B cell (primary cell): ENCODE measurements around the gene BCL7C. TPM values are rescaled to one million over a fixed set of nuclear protein-coding genes. Genes with fewer than 3 reads are reported as not detected.

Experiments
- ATAC-seq: fragments of 200-7000 bp; cut with Tn5 transposase; one replicate; pipeline ENCODE4 v1.10.0; 2021; ENCODE audit warnings: low read depth, mild to moderate bottlenecking, moderate number of reproducible peaks, moderate library complexity
- CTCF ChIA-PET: fragments of 350-600 bp; sonication (Branson Sonifier 250); formaldehyde crosslinking; loops from one replicate; lab custom pipeline; 2021; ENCODE audit warnings: antibody characterized with exemption, inconsistent platforms; lab: Charles Lee
- POLR2A ChIA-PET: fragments of 350-600 bp; sonication (Branson Sonifier 250); formaldehyde crosslinking; loops from one replicate; lab custom pipeline; 2021; ENCODE audit warnings: antibody characterized with exemption; lab: Charles Lee
- DNase-seq: peaks from one replicate; pipeline ENCODE4 v3.0.0; 2013
- H2AFZ ChIP-seq: 2 replicates; pipeline ENCODE4 v1.6.1; 2012; ENCODE audit warnings: mild to moderate bottlenecking, low read depth, low read length; ENCODE audit not compliant: insufficient read depth, poor library complexity, severe bottlenecking
- H3K27ac ChIP-seq, 2 donors: 1 replicate in 1 of 2; 2 replicates in 1 of 2; pipeline ENCODE4 v1.5.1; 2012 to 2013; ENCODE audit warnings: low read length in 2 of 2, mild to moderate bottlenecking in 2 of 2, moderate library complexity in 1 of 2
- H3K27me3 ChIP-seq, 4 experiments: fragments of 200-600 bp in 1 of 4; sonication (generic) in 1 of 4; replicated peaks in 1 of 4; 1 replicate in 2 of 4; 2 replicates in 2 of 4; pipeline versions ENCODE4 v1.6.1 to v1.7.0; 2013 to 2016; ENCODE audit warnings: low read length in 3 of 4, mild to moderate bottlenecking in 2 of 4, mixed read lengths in 1 of 4, moderate library complexity in 1 of 4; ENCODE audit not compliant: insufficient read depth in 4 of 4, control insufficient read depth in 3 of 4; ENCODE audit errors: control extremely low read depth in 1 of 4
- H3K36me3 ChIP-seq, 2 experiments: replicated peaks in 1 of 2; 1 replicate in 1 of 2; 2 replicates in 1 of 2; pipeline versions ENCODE4 v1.6.1 to v1.7.1; 2013; ENCODE audit warnings: low read length in 1 of 2; ENCODE audit not compliant: insufficient read depth in 2 of 2, control insufficient read depth in 1 of 2; ENCODE audit errors: control extremely low read depth in 1 of 2, extremely low read depth in 1 of 2
- H3K4me1 ChIP-seq, 2 donors: fragments of 200-600 bp in 1 of 2; sonication (generic) in 1 of 2; 1 replicate in 1 of 2; 2 replicates in 1 of 2; pipeline versions ENCODE4 v1.5.1 to v1.6.1; 2013 to 2017; ENCODE audit warnings: low read length in 2 of 2; ENCODE audit not compliant: control insufficient read depth in 2 of 2, insufficient read depth in 2 of 2
- H3K4me2 ChIP-seq: replicated peaks from 2 replicates; pipeline ENCODE3; 2012; ENCODE audit warnings: mild to moderate bottlenecking, low read depth, low read length; ENCODE audit not compliant: poor library complexity, severe bottlenecking
- H3K4me3 ChIP-seq, 5 experiments: fragments of 200-600 bp in 1 of 5; sonication (generic) in 1 of 5; 1 replicate in 3 of 5; 2 replicates in 2 of 5; pipeline versions ENCODE4 v1.5.1 to v1.7.0; 2011 to 2016; ENCODE audit warnings: low read length in 4 of 5, mild to moderate bottlenecking in 4 of 5, low read depth in 2 of 5, control low read depth in 1 of 5, moderate library complexity in 1 of 5; ENCODE audit not compliant: insufficient read depth in 1 of 5; ENCODE audit errors: control extremely low read depth in 1 of 5, extremely low read depth in 1 of 5
- H3K79me2 ChIP-seq: fragments of 200-600 bp; sonication (generic); one replicate; pipeline ENCODE4 v1.6.0; 2016; ENCODE audit warnings: low read length; ENCODE audit not compliant: control insufficient read depth, insufficient read depth
- H3K9ac ChIP-seq: fragments of 200-600 bp; sonication (generic); 2 replicates; pipeline ENCODE4 v1.6.1; 2017; ENCODE audit warnings: mild to moderate bottlenecking, low read length, moderate library complexity
- H3K9me3 ChIP-seq, 3 donors: one replicate each; pipeline versions ENCODE4 v1.6.1 to v1.7.1; 2013; ENCODE audit warnings: low read length in 2 of 3; ENCODE audit not compliant: control insufficient read depth in 2 of 3, insufficient read depth in 1 of 3; ENCODE audit errors: control extremely low read depth in 1 of 3
- H4K20me1 ChIP-seq: 2 replicates; pipeline ENCODE4 v1.6.0; 2012; ENCODE audit warnings: mild to moderate bottlenecking, low read length; ENCODE audit not compliant: insufficient read depth, control insufficient read depth, poor library complexity, severe bottlenecking
- H3K27ac Mint-ChIP-seq: one replicate; pipeline ENCODE4 v1.8.0; 2021; ENCODE audit warnings: mixed read lengths
- H3K27me3 Mint-ChIP-seq: one replicate; pipeline ENCODE4 v1.8.0; 2021; ENCODE audit warnings: mixed read lengths
- H3K4me1 Mint-ChIP-seq: one replicate; pipeline ENCODE4 v1.8.0; 2021; ENCODE audit warnings: mixed read lengths
- H3K4me3 Mint-ChIP-seq: one replicate; pipeline ENCODE4 v1.8.0; 2021; ENCODE audit warnings: mixed read lengths
- H3K9me3 Mint-ChIP-seq: one replicate; pipeline ENCODE4 v1.8.0; 2022; ENCODE audit warnings: mixed read lengths; ENCODE audit not compliant: insufficient read depth
- CTCF ChIP-seq: fragments of 200-600 bp; IDR thresholded peaks from one replicate; pipeline ENCODE4 v1.8.0; 2022; ENCODE audit warnings: antibody characterized with exemption, mild to moderate bottlenecking
- EZH2 ChIP-seq: IDR thresholded peaks from 2 replicates; pipeline ENCODE4 v1.6.1; 2012; ENCODE audit warnings: borderline replicate concordance, low read depth, mild to moderate bottlenecking, moderate library complexity, low read length; ENCODE audit not compliant: insufficient read depth, poor library complexity, severe bottlenecking
- WGBS: methylation state at CpG from one replicate; pipeline ENCODE4 v1.1.5; 2013; ENCODE audit warnings: missing lambda C conversion rate; ENCODE audit not compliant: insufficient coverage; 5-methylcytosine and 5-hydroxymethylcytosine counted together
- intact Hi-C: fragments of 100-400 bp; cut with micrococcal nuclease; formaldehyde crosslinking; loops from one replicate; pipeline ENCODE4 v1.10.0; 2022
- polyA plus RNA-seq: library from polyadenylated mRNA; depleted of rRNA; stranded (reverse); fragments of >200 nt; gene quantifications from 2 replicates; pipeline ENCODE4 v1.2.3, GENCODE V29; 2012
- total RNA-seq, 2 donors: library from RNA; stranded (reverse); fragments of 120-200 nt in 1 of 2; gene quantifications; 1 replicate in 1 of 2; 2 replicates in 1 of 2; pipeline versions ENCODE4 v1.2.3 to v1.2.4, GENCODE V29; 2013 to 2022

The BCL7C gene
- total and polyA plus RNA-seq, 2 donors (not counting 1 experiment from before 2014, with no cell fraction given) = 17.1 to 30.5 TPM

DNA sequence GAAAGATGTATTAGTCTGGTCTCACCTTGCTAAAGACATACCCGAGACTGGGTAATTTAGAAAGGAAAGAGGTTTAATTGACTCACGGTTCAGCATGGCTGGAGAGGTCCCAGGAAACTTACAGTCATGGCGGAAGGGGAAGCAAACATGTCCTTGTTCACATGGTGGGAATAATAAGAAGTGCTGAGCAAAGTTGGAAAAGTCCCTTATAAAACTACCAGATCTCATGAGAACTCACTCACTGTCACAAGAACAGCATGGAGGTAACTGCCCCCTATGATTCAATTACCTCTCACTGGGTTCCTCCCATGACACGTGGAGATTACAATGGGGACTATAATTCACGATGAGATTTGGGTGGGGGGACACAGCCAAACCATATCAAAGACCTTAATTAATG, 53.3 kb downstream of the BCL7C start:
- Histone ChIP-seq H4K20me1 (no peaks in the 10 kb centered on the region), H3K9me3 (no peaks in the 10 kb centered on the region), H3K79me2 (no peaks in the 10 kb centered on the region), H3K4me3 (no peak overlapping the region), H3K4me2 (no peak overlapping the region), H3K36me3 (no peaks in the 10 kb centered on the region), H2AFZ (no peak overlapping the region), H3K27me3 (no peaks in the 10 kb centered on the region), H3K4me1 (peaks cover 6 to 9% of the 10 kb centered on the region in 2 donors), H3K27ac (no peak overlapping the region), H3K9ac (no peak overlapping the region)
- no peaks in the 10 kb centered on the region for H3K9me3 Mint-ChIP-seq
- H3K4me1 Mint-ChIP-seq = peaks cover 9% of the 10 kb centered on the region
- DNase-seq (no peak), ATAC-seq (no peak)
- H3K27ac Mint-ChIP-seq = no peak overlapping the region
- CTCF ChIA-PET = interaction anchor here (0.7 to 1.2 kb wide), 2 partner anchors 27 to 124 kb away, joined by 6 read pairs; no protein-coding TSS in a partner anchor
- intact Hi-C loops = no loop called here
- peaks cover 3% of the 10 kb centered on the region for H3K27me3 Mint-ChIP-seq
- no peak overlapping the region for H3K4me3 Mint-ChIP-seq
- TF ChIP-seq CTCF = no peak
- TF ChIP-seq EZH2 = no peak
- POLR2A ChIA-PET = no interaction called here
- WGBS = 84% methylated on average over 2 of the region's 5 CpGs

DNA sequence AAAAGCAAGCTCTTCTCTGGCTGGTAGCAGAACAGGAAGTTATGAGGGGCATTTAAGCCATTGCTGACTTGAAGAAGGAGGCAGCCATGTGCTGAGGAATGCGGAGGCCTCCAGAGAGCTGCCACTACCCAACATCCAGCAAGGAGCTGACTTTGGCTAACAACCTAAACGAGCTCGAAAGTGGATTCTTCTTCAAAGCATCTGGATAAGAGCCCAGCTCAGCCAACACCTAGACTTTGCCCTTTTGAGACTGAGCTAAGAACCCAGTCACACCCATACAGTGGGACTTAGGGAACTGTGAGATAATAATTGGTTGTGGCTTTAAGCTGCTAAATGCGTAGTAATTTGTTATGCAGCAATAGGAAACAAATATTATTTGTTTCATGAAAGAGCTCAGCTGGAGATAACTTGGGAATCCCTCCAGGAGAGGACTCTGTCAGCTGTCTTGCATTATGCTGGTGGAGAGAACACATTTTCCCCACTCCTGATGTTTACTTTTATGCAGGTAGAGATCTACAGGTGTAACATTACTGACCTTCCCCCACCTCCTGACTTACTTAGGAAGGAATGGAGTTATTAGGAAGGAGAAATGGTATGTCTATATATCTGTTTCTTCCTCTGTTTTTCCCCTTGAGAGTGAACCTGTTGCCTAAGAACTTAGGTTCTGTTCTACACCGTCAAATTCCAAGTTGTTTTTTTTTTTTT, 54.2 kb downstream of the BCL7C start:
- no peak overlapping the region for H3K4me3 ChIP-seq
- intact Hi-C loops = no loop called here
- no peaks in the 10 kb centered on the region for H4K20me1 ChIP-seq
- H3K79me2 ChIP-seq = no peaks in the 10 kb centered on the region
- peaks cover under 1 to 2% of the 10 kb centered on the region in 2 donors for H3K4me1 ChIP-seq
- H3K27ac ChIP-seq = no peak overlapping the region
- no peak for ATAC-seq
- H3K27me3 ChIP-seq = no peaks in the 10 kb centered on the region
- CTCF ChIA-PET = interaction anchor here (0.6 to 1.2 kb wide), 4 partner anchors 26 to 362 kb away, joined by 3 to 6 read pairs (median 6); no protein-coding TSS in a partner anchor
- no peaks in the 10 kb centered on the region for H3K9me3 ChIP-seq
- H3K4me3 Mint-ChIP-seq = no peak overlapping the region
- H2AFZ ChIP-seq = no peak overlapping the region
- 100% methylated on average over 2 of the region's 5 CpGs for WGBS
- POLR2A ChIA-PET = no interaction called here
- H3K27me3 Mint-ChIP-seq = peaks cover 3% of the 10 kb centered on the region
- no peak overlapping the region for H3K9ac ChIP-seq
- TF ChIP-seq EZH2 (no peak), CTCF (no peak)
- DNase-seq = no peak
- H3K27ac Mint-ChIP-seq = no peak overlapping the region
- no peaks in the 10 kb centered on the region for H3K36me3 ChIP-seq
- peaks cover 2% of the 10 kb centered on the region for H3K4me1 Mint-ChIP-seq
- no peak overlapping the region for H3K4me2 ChIP-seq
- H3K9me3 Mint-ChIP-seq = no peaks in the 10 kb centered on the region
